ENCODE results near the gene CRACR2B.

DNA sequence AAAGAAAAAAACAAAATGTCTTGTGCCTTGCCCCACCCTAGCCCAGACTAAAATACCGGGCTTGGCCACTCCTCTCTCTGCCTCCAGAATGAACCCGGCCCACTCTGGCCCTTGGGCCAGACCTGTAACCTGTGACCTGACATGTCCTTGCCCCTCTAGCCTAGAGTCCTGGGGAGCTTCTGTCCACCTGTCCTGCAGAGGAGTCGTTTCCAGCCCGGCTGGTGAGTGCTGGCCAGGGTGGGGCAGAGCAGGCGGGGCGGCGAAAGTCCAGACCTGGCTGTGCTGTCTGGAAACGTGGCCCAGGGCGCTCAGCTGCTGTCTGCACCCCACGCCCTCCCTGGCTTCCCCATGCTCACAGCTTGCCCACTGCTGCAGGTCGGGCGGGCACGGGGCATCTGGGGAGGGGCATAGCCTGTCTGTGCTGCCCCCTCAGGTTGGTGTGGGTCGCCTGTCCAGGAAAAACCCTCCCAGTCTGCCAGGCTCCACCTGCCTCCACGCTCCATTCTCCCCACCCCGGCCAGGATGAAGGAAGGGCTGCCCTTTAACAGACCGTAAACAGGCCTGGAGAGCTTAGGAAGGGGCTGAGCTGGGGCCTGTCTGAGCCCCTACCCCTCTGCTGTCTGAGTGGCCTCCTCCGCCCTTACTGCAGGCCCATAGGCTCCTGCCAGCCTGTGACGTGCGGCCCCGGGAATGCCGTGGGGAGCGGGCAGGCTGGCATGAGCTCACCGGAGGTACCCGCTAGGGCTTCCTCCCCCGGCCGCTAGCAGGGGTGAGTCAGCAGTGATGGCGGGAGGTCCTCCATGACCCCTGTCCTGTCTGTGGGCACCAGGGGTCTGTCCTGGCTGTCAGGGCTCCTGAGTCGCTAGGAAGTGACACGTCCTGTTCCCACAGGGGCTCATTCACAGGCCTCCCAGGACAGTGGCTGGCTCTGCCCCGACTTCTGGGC is 6.9 kb downstream of the CRACR2B start:
- TF ChIP-seq, protein P1, sequence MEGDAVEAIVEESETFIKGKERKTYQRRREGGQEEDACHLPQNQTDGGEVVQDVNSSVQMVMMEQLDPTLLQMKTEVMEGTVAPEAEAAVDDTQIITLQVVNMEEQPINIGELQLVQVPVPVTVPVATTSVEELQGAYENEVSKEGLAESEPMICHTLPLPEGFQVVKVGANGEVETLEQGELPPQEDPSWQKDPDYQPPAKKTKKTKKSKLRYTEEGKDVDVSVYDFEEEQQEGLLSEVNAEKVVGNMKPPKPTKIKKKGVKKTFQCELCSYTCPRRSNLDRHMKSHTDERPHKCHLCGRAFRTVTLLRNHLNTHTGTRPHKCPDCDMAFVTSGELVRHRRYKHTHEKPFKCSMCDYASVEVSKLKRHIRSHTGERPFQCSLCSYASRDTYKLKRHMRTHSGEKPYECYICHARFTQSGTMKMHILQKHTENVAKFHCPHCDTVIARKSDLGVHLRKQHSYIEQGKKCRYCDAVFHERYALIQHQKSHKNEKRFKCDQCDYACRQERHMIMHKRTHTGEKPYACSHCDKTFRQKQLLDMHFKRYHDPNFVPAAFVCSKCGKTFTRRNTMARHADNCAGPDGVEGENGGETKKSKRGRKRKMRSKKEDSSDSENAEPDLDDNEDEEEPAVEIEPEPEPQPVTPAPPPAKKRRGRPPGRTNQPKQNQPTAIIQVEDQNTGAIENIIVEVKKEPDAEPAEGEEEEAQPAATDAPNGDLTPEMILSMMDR (IDR thresholded peaks at IDR 0.05; ENCODE audit: low read depth, low read length, poor library complexity, severe bottlenecking) = no peak
- no peak for TF ChIP-seq EZH2phosphoT487 (IDR thresholded peaks at IDR 0.05; ENCODE audit: borderline replicate concordance, low read length)

Measured in DOHH2 (cell line).